ENCODE results near the gene CREBBP. TPM values are rescaled to one million over a fixed set of nuclear protein-coding genes. Genes with fewer than 3 reads are reported as not detected.

The CREBBP gene
- total and polyA plus RNA-seq, 4 donors = 16.0 to 155 (median 36.1) TPM

DNA sequence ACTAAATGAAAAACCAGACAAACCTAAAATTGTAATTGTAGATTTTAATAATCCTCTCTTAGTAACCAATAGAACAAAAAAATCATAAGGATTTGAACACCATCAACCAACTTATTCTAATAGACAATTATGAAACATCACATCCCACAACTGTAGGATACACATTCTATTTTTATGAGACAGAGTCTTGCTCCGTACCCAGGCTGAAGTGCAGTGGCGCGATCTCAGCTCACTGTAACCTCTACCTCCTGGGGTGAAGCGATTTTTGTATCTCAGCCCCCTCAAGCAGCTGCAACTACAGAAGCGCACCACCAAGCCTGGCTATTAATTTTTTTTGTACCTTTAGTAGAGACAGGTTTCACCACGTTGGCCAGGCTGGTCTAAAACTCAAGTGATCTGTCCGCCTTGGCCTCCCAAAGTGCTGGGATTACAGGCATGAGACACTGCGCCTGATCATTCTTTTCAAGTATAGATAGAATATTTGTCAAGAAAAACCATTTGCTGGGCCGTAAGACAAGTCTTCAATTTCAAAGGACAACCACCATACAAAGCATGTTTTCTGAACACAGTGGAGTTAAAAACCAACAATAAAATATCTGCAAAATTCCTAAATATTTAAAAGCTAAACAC, 49.8 kb downstream of the CREBBP start:
- Histone ChIP-seq H3K4me3 (no peak overlapping the region), H3K27me3 (ENCODE audit: control insufficient read depth in 3 of 3, insufficient read depth in 3 of 3, low read length in 2 of 3) (no peaks in the 10 kb centered on the region), H3K36me3 (ENCODE audit: control insufficient read depth in 4 of 4, insufficient read depth in 4 of 4, low read length in 4 of 4) (peaks cover 0 to 16% (median 6%) of the 10 kb centered on the region in 4 donors), H3K27ac (ENCODE audit: low read depth in 1 of 2, low read length in 1 of 2) (no peak overlapping the region), H3K4me1 (ENCODE audit: control insufficient read depth in 5 of 5, insufficient read depth in 5 of 5, low read length in 5 of 5) (peaks cover 0 to 7% (median 2%) of the 10 kb centered on the region in 5 donors), H3K9ac (ENCODE audit: insufficient read depth in 1 of 2, low read length in 2 of 2) (no peak overlapping the region), H3K9me3 (ENCODE audit: control insufficient read depth in 4 of 4, insufficient read depth in 3 of 4, low read length in 3 of 4) (peaks cover 0 to 1% (median 0%) of the 10 kb centered on the region in 4 donors)
- DNase-seq (no peak), ATAC-seq (ENCODE audit: insufficient read depth, low FRiP score) (no peak)
- TF ChIP-seq, protein P1, sequence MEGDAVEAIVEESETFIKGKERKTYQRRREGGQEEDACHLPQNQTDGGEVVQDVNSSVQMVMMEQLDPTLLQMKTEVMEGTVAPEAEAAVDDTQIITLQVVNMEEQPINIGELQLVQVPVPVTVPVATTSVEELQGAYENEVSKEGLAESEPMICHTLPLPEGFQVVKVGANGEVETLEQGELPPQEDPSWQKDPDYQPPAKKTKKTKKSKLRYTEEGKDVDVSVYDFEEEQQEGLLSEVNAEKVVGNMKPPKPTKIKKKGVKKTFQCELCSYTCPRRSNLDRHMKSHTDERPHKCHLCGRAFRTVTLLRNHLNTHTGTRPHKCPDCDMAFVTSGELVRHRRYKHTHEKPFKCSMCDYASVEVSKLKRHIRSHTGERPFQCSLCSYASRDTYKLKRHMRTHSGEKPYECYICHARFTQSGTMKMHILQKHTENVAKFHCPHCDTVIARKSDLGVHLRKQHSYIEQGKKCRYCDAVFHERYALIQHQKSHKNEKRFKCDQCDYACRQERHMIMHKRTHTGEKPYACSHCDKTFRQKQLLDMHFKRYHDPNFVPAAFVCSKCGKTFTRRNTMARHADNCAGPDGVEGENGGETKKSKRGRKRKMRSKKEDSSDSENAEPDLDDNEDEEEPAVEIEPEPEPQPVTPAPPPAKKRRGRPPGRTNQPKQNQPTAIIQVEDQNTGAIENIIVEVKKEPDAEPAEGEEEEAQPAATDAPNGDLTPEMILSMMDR (IDR thresholded peaks at IDR 0.05; ENCODE audit: control extremely low read depth, extremely low read depth) = no peak
- 95 to 96% methylated on average over 9 of the region's 9 CpGs for WGBS, 2 donors

DNA sequence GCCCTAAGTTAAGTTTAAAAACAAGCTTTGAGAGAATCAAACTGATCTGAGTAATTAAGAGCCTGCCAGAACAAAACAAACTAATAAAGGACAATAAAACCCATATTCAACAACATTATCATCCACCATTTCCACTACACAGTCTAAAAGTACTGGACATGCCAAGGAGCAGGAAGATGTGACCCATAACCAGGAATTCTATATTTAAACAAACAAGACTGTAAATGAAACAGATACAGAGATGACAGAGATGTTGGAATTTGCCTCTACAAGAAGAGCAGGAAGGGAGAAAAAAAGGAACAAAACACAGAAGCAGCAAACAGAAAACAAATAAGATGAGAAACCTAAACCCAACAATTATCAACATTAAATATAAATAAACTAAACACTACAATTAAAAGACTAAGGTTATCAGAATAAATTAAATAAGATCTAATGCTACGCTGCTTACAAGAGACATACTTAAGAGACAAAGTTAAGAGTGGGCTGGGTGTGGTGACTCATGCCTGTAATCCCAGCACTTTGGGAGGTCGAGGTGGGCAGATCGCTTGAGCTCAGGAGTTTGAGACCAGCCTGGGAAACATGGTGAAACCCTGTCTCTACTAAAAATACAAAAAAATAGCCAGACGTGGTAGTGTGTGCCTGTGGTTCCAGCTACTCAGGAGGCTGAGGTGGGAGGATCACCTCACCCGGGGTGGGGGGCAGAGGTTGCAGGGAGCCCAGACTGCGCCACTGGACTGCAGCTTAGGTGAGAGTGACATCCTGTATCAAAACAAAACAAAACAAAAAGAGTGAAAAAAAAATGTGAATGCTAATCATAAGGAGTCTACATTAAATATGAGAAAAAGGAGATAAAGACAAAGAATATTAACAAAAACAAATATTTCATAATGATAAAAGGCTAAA, 50.6 kb downstream of the CREBBP start:
- 79 to 90% methylated on average over 6 of the region's 6 CpGs for WGBS, 2 donors
- DNase-seq (no peak), ATAC-seq (ENCODE audit: insufficient read depth, low FRiP score) (no peak)
- no peak overlapping the region for H3K9ac ChIP-seq (ENCODE audit: insufficient read depth in 1 of 2, low read length in 2 of 2)
- H3K27me3 ChIP-seq (ENCODE audit: control insufficient read depth in 3 of 3, insufficient read depth in 3 of 3, low read length in 2 of 3) = no peaks in the 10 kb centered on the region
- peaks cover 0 to 1% (median 0%) of the 10 kb centered on the region in 4 donors for H3K9me3 ChIP-seq (ENCODE audit: control insufficient read depth in 4 of 4, insufficient read depth in 3 of 4, low read length in 3 of 4)
- H3K36me3 ChIP-seq (ENCODE audit: control insufficient read depth in 4 of 4, insufficient read depth in 4 of 4, low read length in 4 of 4) = peaks cover 0 to 16% (median 6%) of the 10 kb centered on the region in 4 donors
- H3K4me1 ChIP-seq (ENCODE audit: control insufficient read depth in 5 of 5, insufficient read depth in 5 of 5, low read length in 5 of 5) = peaks cover 0 to 10% (median 3%) of the 10 kb centered on the region in 5 donors
- TF ChIP-seq, protein P1 (IDR thresholded peaks at IDR 0.05; ENCODE audit: control extremely low read depth, extremely low read depth) = no peak
- H3K4me3 ChIP-seq = no peak overlapping the region
- no peak overlapping the region for H3K27ac ChIP-seq (ENCODE audit: low read depth in 1 of 2, low read length in 1 of 2)

DNA sequence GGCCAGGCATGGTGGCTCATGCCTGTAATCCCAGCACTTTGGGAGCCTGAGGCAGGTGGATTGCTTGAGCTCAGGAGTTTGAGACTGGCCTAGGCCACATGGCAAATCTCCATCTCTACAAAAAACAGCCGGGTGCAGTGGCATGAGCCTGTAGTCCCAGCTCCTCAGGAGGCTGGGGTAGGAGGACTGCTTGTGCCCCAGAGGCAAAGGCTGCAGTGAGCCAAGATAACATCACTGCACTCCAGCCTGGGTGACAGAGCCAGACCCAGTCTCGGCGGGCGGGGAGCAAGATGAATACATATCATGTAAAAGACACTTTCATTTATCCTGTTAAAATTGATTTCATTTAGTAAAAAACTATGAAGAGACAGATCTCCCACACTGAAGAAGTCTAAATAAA, 54.6 kb downstream of the CREBBP start:
- Histone ChIP-seq H3K9me3 (ENCODE audit: control insufficient read depth in 4 of 4, insufficient read depth in 3 of 4, low read length in 3 of 4) (no peaks in the 10 kb centered on the region), H3K9ac (ENCODE audit: insufficient read depth in 1 of 2, low read length in 2 of 2) (no peak overlapping the region), H3K4me1 (ENCODE audit: control insufficient read depth in 5 of 5, insufficient read depth in 5 of 5, low read length in 5 of 5) (peaks cover 10 to 36% (median 15%) of the 10 kb centered on the region in 5 donors), H3K27me3 (ENCODE audit: control insufficient read depth in 3 of 3, insufficient read depth in 3 of 3, low read length in 2 of 3) (no peaks in the 10 kb centered on the region), H3K4me3 (no peak overlapping the region), H3K36me3 (ENCODE audit: control insufficient read depth in 4 of 4, insufficient read depth in 4 of 4, low read length in 4 of 4) (peaks cover 0 to 10% (median 4%) of the 10 kb centered on the region in 4 donors), H3K27ac (ENCODE audit: low read depth in 1 of 2, low read length in 1 of 2) (no peak overlapping the region)
- DNase-seq (no peak), ATAC-seq (ENCODE audit: insufficient read depth, low FRiP score) (no peak)
- WGBS, 2 donors = 91 to 93% methylated on average over 4 of the region's 4 CpGs
- TF ChIP-seq, protein P1 (IDR thresholded peaks at IDR 0.05; ENCODE audit: control extremely low read depth, extremely low read depth) = no peak

All from lung (tissue), 12 donors.